Right lobe of liver (tissue), 4 donors: ENCODE measurements around the gene LDLRAD3.

Source experiments
- POLR2A ChIP-seq: fragments of 450-650 bp; IDR thresholded peaks from one replicate; pipeline ENCODE4 v1.6.1; 2017; ENCODE audit warnings: antibody characterized with exemption, mild to moderate bottlenecking
- TF ChIP-seq, protein P1 (sequence below), 4 donors: fragments of 200-600 bp in 3 of 4; fragments of 450-650 bp in 1 of 4; IDR thresholded peaks; one replicate each; pipeline versions ENCODE4 v1.5.1 to v1.8.0; 2016 to 2022; ENCODE audit warnings: antibody characterized with exemption in 4 of 4, mild to moderate bottlenecking in 2 of 4
- donor health status: DM: no; HTN: no; CAD: no.
- donor health status: DM: no; HTN: no; CAD: no.
- donor health status: DM: no; HTN: yes; CAD: no.

DNA sequence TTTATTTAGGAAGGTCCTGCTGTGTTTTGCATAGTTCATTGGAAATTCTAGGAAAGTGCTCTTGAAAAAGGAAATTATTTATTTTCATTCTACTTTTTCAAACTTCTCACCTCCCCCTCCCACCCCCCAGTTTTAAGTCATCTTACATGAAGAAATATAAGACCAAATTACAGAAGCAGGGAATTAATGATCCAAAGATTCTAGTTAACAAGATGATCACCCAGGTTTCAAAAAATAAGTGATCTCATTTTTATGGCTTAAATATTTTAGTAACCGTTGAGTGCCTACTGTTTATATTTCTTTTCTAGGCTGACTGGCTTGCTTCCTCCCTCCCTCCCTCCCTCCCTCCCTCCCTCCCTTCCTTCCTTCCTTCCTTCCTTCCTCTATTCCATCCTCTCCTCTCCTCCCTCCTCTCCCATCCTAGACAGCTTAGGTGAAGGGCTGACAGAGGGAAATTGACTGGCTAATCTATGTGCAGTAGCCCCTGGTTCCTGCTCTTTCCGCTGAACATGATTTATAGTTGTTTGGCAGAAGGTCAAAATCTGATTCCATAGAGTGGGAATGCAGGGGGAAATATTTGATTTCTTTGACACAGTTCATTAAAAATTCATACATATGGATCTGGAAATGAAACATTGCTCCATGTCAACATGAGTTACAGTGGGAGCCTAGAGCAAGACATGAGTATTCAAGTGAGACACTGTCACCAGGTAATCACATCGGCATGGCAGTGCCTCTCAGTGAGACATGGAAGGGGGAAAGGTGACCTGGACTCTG is 221.9 kb downstream of the LDLRAD3 start:
- no peak for TF ChIP-seq POLR2A
- TF ChIP-seq, protein P1, sequence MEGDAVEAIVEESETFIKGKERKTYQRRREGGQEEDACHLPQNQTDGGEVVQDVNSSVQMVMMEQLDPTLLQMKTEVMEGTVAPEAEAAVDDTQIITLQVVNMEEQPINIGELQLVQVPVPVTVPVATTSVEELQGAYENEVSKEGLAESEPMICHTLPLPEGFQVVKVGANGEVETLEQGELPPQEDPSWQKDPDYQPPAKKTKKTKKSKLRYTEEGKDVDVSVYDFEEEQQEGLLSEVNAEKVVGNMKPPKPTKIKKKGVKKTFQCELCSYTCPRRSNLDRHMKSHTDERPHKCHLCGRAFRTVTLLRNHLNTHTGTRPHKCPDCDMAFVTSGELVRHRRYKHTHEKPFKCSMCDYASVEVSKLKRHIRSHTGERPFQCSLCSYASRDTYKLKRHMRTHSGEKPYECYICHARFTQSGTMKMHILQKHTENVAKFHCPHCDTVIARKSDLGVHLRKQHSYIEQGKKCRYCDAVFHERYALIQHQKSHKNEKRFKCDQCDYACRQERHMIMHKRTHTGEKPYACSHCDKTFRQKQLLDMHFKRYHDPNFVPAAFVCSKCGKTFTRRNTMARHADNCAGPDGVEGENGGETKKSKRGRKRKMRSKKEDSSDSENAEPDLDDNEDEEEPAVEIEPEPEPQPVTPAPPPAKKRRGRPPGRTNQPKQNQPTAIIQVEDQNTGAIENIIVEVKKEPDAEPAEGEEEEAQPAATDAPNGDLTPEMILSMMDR (IDR thresholded peaks at IDR 0.05) = no peak
